OCI-LY3 (cell line): Measurements from ENCODE around the gene KLF15.

Experiments
- H2AFZ ChIP-seq: fragments of 200-600, 300-600 bp; shearing (Covaris generic); 2 replicates; pipeline ENCODE4 v1.6.0; 2014; ENCODE audit warnings: antibody characterized with exemption, low read depth, low read length
- H3K27ac ChIP-seq: fragments of 200-600, 300-600 bp; sonication (generic); 2 replicates; pipeline ENCODE4 v1.5.1; 2014; ENCODE audit warnings: mild to moderate bottlenecking, low read length, moderate library complexity, mixed read lengths
- H3K27me3 ChIP-seq: fragments of 200-600, 300-600 bp; sonication (generic); 2 replicates; pipeline ENCODE4 v1.6.1; 2014; ENCODE audit warnings: low read depth, low read length, mixed read lengths
- H3K36me3 ChIP-seq: fragments of 200-600, 300-600 bp; sonication (generic); replicated peaks from 2 replicates; pipeline ENCODE3; 2014; ENCODE audit warnings: low read depth, low read length, mixed read lengths
- H3K4me1 ChIP-seq: fragments of 300-600, 200-600 bp; sonication (generic); 2 replicates; pipeline ENCODE4 v1.6.1; 2014; ENCODE audit warnings: low read length, mixed read lengths
- H3K4me2 ChIP-seq: fragments of 200-600, 300-600 bp; sonication (generic); 2 replicates; pipeline ENCODE4 v1.6.1; 2014; ENCODE audit warnings: low read length, mixed read lengths
- H3K4me3 ChIP-seq: fragments of 300-600, 200-600 bp; sonication (generic); 2 replicates; pipeline ENCODE4 v1.5.1; 2014; ENCODE audit warnings: antibody characterized with exemption, mild to moderate bottlenecking, low read length, moderate library complexity
- H3K79me2 ChIP-seq: fragments of 300-600, 200-600 bp; shearing (Covaris generic); 2 replicates; pipeline ENCODE4 v1.6.1; 2014; ENCODE audit warnings: mild to moderate bottlenecking, low read length, mixed read lengths
- H3K9ac ChIP-seq: fragments of 300-600, 200-600 bp; shearing (Covaris generic); 2 replicates; pipeline ENCODE4 v1.6.0; 2014; ENCODE audit warnings: mild to moderate bottlenecking, low read length, moderate library complexity
- H3K9me3 ChIP-seq: fragments of 200-600, 300-600 bp; shearing (Covaris generic); 2 replicates; pipeline ENCODE4 v1.6.1; 2014; ENCODE audit warnings: low read length, mixed read lengths; ENCODE audit not compliant: insufficient read depth
- H4K20me1 ChIP-seq: fragments of 200-600, 300-600 bp; sonication (generic); 2 replicates; pipeline ENCODE4 v1.6.1; 2016; ENCODE audit warnings: low read length, mixed read lengths; ENCODE audit not compliant: insufficient read depth
- EZH2phosphoT487 ChIP-seq: fragments of 200-600 bp; shearing (Covaris generic); IDR thresholded peaks from 2 replicates; pipeline ENCODE4 v1.6.1; 2018; ENCODE audit warnings: antibody characterized with exemption, mixed run types, low read depth
- TF ChIP-seq, protein P1 (sequence below): fragments of 200-600, 300-600 bp; sonication (generic); IDR thresholded peaks from 2 replicates; pipeline ENCODE4 v1.5.1; 2014; ENCODE audit warnings: antibody characterized with exemption, low read length, low read depth

The KLF15 gene

GRCh38 chr3:126395846-126396513, 38.8 kb upstream of the KLF15 start:
- Histone ChIP-seq H2AFZ (no peak overlapping the region), H3K4me1 (peaks cover 14% of the 10 kb centered on the region), H3K27ac (no peak overlapping the region), H3K36me3 (peaks cover 6% of the 10 kb centered on the region), H3K4me3 (no peak overlapping the region), H3K9ac (no peak overlapping the region), H3K9me3 (peaks cover 13% of the 10 kb centered on the region; the same call in 1 of the 2 replicates), H3K27me3 (peaks cover 16% of the 10 kb centered on the region; the same call in 1 of the 2 replicates), H3K79me2 (no peaks in the 10 kb centered on the region), H3K4me2 (no peak overlapping the region), H4K20me1 (no peaks in the 10 kb centered on the region)
- TF ChIP-seq, protein P1, sequence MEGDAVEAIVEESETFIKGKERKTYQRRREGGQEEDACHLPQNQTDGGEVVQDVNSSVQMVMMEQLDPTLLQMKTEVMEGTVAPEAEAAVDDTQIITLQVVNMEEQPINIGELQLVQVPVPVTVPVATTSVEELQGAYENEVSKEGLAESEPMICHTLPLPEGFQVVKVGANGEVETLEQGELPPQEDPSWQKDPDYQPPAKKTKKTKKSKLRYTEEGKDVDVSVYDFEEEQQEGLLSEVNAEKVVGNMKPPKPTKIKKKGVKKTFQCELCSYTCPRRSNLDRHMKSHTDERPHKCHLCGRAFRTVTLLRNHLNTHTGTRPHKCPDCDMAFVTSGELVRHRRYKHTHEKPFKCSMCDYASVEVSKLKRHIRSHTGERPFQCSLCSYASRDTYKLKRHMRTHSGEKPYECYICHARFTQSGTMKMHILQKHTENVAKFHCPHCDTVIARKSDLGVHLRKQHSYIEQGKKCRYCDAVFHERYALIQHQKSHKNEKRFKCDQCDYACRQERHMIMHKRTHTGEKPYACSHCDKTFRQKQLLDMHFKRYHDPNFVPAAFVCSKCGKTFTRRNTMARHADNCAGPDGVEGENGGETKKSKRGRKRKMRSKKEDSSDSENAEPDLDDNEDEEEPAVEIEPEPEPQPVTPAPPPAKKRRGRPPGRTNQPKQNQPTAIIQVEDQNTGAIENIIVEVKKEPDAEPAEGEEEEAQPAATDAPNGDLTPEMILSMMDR = no peak
- no peak for TF ChIP-seq EZH2phosphoT487

DNA sequence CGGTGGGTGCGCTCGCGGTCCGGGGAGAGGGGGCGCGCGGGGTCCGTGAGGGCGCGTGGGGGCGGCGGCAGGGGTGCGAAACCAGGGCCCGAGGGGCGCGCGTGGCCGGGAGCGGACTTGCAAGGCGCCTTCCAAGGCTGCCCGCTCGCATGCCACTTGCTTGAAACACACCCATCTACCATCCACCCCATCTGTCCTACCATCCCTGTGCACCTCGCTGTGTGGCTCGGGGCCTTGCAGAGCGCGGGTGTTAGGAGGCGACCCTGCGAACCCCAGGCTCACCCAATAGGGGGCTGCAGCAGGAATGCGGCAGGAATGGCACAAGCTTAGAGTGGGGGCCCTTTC, 37.7 kb upstream of the KLF15 start:
- peaks cover 6% of the 10 kb centered on the region for H3K36me3 ChIP-seq
- peaks cover 16% of the 10 kb centered on the region; the same call in 1 of the 2 replicates for H3K27me3 ChIP-seq
- H2AFZ ChIP-seq = no peak overlapping the region

DNA sequence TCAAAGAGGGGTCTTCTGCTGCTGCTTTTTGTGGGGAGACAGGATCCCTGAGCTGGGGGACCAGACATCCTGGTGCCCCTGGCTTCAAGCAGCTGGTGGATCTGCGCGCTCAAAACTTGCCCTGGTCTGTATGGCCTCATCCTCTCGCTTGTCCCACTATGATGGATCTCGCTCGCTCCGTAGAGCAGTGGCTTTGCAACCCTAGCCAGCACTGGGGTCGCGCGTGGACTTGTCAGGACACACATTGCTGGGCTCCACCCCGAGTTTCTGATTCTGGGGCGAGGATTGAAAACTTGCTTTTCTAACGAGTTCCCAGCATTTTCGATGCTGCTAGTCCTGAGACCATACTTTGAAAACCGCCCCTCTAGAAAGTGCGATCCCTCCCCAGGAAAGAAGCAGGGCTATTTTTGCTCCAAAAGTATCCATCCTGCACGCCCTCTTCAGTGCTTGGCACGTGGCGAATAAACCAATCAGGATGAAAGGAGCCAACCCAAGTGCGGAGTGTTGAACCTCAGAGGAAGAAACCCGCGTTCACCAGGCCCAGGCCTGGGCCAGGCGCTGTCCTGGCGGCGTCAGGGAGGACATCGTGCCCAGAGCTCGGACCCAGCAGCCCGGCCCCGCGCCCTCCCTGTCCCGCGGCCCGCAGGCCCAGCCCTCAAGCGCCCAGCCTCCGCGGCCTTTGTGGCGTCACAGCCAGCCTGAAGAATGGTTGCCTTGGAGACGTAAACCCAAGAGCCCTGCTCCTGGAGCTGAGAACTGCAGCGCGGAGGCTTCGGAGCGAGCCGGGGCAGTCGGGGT, 37.2 kb upstream of the KLF15 start, which contains the start of gene CFAP100:
TSS of gene CFAP100 (plus strand) at position 731 of the 798 bp plus-strand sequence. CDS start 1,092 bp downstream, outside the sequence.
- Histone ChIP-seq H4K20me1 (no peaks in the 10 kb centered on the region), H3K36me3 (peaks cover 4% of the 10 kb centered on the region), H3K27me3 (peaks cover 16% of the 10 kb centered on the region; the same call in 1 of the 2 replicates), H3K4me3 (no peak within 1 kb of the TSS), H3K4me2 (no peak within 1 kb of the TSS), H2AFZ (no peak within 1 kb of the TSS), H3K9me3 (peaks cover 7% of the 10 kb centered on the region; the same call in 1 of the 2 replicates), H3K79me2 (no peaks in the 10 kb centered on the region), H3K9ac (no peak within 1 kb of the TSS), H3K27ac (no peak within 1 kb of the TSS), H3K4me1 (peaks cover 13% of the 10 kb centered on the region)
- TF ChIP-seq, protein P1 = no peak
- TF ChIP-seq EZH2phosphoT487 = no peak

More for the DNA sequence above, 37.7 kb upstream of the KLF15 start:
- no peaks in the 10 kb centered on the region for H4K20me1 ChIP-seq
- no peak overlapping the region for H3K27ac ChIP-seq
- H3K79me2 ChIP-seq = no peaks in the 10 kb centered on the region
- H3K9me3 ChIP-seq = peaks cover 12% of the 10 kb centered on the region; the same call in 1 of the 2 replicates
- peaks cover 19% of the 10 kb centered on the region for H3K4me1 ChIP-seq
- H3K9ac ChIP-seq = no peak overlapping the region
- no peak overlapping the region for H3K4me3 ChIP-seq
- TF ChIP-seq, protein P1 = no peak
- no peak for TF ChIP-seq EZH2phosphoT487
- H3K4me2 ChIP-seq = no peak overlapping the region

DNA sequence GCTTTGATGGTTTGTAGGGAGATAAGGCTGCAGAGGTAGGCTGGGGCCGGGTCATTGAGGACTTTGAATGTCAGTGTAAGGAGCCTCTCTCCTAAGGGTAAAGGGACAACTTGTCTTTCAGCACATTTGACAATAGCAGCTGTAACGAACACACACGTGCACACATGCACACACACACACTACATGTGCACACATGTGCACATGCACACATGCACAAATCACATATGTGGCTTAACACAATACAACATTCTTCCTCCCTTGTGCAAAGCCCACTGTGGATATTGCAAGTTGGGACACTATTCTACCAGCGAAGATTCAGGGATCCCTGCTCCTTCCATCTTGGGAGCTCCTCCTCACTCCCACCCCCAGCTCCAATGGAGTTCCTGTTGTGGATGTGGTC, 36.4 kb upstream of the KLF15 start:
- Histone ChIP-seq H2AFZ (no peak overlapping the region), H3K27me3 (peaks cover 16% of the 10 kb centered on the region; the same call in 1 of the 2 replicates), H3K27ac (no peak overlapping the region), H3K9me3 (peaks cover under 1% of the 10 kb centered on the region; the same call in 1 of the 2 replicates), H3K36me3 (no peaks in the 10 kb centered on the region), H3K4me2 (no peak overlapping the region), H3K4me1 (peaks cover 5% of the 10 kb centered on the region; the same call in 1 of the 2 replicates), H4K20me1 (no peaks in the 10 kb centered on the region), H3K79me2 (no peaks in the 10 kb centered on the region), H3K4me3 (no peak overlapping the region), H3K9ac (no peak overlapping the region)
- TF ChIP-seq, protein P1 = no peak
- TF ChIP-seq EZH2phosphoT487 = no peak
